HG02759 (cell line): Measurements from ENCODE around the gene CMTR1.
A peak's percentile ranks its signal among the peaks of the same experiment; 100 is the strongest.

Source experiments
- ATAC-seq: cut with Tn5 transposase; IDR thresholded peaks from one replicate; pipeline ENCODE4 v1.9.1; 2021; ENCODE audit warnings: mild to moderate bottlenecking, moderate library complexity; ENCODE audit not compliant: unreplicated experiment

Gene CMTR1

DNA sequence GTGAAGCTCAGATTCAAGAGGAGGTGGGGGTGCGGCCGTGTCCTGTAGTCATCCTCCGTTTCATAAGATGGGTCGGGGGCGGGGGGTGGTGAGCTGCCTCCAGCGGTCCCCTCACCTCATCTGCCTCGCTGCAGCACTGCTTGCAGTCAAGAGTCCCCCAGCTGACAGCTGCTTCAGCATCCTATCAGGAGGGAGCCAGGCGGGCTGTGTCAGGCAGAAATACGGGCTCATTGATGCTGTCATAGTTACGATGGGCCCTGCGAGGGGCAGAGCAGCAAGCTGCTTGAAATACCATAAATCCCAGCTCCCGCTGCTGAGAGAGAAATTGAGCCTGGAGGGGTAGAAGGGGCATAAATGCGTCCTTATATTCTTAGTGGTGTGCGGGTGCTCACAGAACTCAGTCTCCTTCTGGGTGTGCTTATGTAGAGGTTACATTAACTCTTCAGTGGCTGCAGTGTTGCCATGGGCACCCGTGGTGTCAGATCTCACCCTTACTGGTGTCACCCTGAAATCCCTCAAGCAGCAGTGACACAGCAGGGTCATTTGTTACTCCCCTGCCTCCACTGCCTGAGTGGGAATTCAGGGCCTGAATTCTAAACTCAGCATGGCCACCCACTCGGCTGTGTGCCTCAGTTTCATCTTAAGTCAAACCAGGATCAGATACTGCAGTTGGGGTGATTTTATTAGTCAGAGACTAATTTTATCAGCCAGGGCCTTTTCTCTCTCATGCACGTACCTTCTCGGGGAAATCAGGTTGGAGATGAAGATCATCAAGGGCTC, 44.8 kb downstream of the CMTR1 start:
- no peak for ATAC-seq

DNA sequence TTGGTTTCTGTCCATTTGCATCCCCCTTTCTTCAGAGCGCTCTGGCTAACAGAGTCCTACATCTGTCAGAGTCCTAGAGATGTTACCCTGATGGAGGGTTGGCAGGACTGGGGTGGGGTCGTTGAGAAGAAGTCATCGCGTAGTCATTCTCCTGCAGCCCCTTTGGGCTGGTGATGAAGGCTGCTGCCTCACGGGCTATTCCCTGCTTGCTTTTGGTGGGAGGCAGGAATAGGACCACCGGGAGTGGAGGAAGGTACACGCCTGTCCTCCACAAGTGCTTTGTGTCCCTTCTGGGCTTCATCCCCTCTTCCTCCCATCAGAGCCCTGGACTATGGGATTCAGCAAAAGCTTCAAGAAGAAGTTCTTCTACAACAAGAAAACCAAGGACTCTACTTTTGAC, 45.8 kb downstream of the CMTR1 start:
- no peak for ATAC-seq

DNA sequence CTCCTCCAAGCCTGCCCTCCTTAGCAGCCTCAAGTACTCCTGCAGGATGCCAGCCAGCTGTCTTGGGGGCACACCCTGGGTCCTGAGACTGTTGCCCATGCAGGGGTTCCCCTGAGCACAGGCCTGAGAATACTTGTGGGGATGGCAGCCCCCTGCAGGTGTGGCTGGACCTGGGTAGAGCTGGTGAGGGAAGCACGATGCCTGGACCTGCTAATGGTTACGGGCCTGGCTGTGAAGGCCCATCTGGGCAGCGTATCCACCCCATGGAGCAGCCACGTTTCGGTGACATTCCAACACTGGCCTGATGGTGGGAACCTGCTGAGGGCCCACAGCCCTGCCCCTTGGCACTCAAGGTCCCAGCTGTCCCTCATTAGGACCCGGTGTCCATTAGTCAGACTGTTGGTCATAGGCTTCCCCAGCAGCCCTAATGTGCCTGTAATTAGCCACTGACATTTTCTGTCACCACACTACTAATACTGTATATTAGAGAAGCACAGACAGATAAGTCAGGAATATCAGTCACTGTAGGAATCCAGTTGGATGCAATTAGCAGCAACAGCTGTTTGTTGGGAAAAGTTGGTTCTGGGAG, 46.3 kb downstream of the CMTR1 start:
- ATAC-seq = no peak

DNA sequence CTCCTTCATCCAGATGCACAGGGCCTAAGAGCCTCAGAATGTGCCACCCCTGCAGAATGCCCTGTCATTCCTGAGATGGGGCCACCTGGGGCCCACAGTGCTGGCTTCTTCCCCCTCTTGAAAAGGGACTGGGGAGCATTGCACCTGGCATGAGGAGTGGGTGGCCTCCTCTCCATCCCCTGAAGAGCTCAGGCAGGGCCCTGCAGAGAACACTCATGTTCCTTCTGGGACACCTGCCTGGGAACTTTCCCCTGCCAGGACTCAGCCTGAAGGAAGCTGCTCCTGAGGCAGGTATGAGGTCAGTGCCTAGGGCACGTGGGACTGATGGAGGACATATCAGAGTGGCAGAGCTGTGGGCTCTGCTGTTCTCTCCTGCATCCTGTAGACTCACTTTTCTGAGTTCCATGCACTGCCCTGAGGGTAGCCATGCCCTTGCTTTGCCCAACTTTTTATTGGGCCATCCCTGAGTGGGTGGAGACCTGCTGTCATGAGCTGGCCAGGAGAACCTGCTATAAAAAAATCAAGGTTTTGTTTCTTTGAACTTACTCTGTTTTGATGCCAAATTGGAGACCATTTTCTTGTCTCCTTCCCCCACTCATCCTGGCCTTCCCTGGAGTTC, 47.2 kb downstream of the CMTR1 start:
- no peak for ATAC-seq

DNA sequence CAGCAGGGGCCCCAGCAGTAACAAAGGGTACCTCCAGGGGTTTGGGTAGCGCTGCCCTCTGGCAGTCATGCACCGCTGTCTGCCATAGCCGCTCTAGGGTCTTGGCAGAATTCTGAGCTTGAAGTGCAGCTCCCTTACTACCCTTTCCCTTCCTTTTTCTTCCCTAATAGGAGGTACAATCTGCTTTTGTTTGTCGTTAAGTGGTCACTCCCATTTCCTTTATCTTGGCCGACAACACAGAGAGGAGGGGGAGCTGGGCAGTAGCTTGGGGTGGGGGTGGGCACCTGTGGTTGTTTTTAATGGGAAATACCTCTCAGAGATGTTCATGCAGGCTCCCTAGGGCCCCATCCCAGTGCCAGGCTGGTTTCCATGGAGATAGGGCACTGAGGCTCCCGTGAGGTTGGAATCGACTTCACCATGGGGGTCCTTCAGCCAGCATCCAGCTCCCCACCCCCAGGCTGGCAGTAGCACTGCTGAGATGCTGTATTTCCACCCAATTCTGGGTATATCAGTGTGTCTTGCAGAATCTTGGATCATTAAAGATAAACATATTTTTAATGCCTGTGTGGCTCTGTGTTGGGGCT, 48.0 kb downstream of the CMTR1 start:
- ATAC-seq = no peak

DNA sequence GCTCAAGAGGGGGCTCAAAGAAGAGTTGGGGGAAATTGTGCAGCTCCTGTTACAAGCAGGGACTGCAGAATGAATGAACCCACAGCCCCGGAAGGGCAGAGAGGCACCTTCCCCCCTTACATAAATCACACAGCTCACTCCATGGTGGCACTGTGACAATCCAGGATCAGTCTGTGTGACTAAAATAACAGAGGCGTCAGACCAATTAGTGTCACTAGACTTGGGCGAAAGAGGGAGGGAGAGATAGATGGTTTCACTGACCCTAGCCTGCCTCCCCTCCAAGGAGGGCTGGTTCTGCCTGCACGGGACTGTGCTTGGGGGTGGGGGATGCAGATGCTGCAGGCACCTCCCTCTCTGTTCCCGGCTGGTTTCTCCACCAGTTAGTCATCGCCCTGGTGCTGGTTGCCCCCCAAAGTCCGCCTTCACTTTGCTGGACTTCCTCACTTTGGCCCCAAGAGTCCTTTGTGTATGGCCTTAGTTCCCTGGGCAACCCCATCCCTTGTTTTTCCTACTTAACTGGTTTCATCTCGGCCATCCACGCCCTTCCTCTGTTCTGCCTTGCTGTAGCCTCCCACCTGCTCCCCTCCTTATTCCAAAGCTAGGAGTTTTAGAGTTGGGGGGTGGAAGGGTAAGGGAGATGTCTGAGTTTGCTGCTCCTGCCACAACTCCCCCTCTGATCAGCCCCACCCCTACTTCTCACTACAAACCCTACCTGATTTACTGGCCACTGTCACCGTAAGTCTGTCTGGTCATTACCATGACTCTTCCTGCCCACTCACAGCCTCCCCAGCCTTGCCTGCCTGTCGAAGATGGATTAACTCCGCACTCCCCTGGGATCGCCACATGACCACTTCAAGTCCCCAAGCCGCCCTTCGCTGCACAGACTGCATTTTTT, 48.9 kb downstream of the CMTR1 start:
- no peak for ATAC-seq

DNA sequence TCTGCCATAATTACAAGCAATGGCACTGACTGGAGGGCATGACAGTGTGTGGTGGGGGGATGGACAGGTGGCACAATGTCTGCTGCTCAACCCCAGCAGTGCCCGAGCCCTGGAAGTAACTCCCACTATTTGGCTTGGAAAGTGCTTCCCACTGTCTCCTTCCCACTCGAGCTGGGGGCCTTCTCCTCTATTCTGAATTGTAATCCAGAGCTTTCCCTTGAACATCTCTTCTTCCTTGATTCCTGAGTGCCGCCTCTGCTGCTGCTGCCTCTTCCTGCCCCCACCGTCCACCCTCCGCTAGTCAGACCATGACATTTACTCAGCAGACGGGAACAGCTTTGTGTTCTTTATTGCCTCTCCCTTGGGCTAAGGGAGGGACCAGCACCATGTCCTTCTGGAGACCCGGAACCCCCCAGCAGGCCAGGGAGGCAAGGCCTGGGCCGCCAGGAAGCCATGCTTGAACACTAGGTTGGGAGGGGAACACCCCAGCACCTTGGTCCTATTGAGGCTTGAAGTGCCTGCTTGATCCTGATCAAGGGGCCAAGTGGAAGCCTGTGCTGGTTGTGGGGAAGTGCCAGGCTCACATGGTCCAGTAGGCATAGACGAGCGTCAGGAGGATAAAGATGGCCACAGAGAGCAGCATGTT, 49.7 kb downstream of the CMTR1 start:
- ATAC-seq = no peak

DNA sequence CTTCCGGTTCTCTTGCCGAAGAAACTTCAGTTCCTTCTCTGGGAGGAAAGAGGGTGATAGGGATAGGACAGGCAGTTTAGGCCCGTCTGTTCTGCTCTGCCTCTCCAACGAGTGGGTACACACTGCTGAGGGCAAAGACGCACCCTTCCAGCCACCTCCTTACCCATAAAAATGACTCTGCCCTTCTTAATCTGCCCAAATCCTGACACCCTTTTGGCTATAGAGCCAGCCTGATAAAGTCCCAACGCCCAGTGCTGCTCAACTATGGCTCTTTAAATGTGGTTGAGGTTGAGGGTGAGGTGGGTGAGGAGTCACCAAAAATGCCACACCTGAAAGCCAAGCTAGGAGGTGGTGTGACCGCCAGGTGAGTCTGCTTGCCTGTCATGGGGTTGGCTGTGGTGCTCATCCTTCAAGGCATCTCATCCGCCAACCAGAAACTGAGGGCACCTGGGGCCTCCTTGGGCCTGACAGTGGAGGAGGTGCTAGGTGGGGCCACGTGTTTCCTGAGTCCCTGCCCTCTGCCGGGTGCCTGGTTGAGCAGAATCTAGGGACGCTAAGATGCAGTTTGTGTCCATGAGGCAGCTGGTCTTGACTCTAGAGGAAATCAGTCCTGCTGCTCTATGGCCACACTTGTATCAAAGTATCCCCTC, 50.4 kb downstream of the CMTR1 start:
- ATAC-seq = no peak

DNA sequence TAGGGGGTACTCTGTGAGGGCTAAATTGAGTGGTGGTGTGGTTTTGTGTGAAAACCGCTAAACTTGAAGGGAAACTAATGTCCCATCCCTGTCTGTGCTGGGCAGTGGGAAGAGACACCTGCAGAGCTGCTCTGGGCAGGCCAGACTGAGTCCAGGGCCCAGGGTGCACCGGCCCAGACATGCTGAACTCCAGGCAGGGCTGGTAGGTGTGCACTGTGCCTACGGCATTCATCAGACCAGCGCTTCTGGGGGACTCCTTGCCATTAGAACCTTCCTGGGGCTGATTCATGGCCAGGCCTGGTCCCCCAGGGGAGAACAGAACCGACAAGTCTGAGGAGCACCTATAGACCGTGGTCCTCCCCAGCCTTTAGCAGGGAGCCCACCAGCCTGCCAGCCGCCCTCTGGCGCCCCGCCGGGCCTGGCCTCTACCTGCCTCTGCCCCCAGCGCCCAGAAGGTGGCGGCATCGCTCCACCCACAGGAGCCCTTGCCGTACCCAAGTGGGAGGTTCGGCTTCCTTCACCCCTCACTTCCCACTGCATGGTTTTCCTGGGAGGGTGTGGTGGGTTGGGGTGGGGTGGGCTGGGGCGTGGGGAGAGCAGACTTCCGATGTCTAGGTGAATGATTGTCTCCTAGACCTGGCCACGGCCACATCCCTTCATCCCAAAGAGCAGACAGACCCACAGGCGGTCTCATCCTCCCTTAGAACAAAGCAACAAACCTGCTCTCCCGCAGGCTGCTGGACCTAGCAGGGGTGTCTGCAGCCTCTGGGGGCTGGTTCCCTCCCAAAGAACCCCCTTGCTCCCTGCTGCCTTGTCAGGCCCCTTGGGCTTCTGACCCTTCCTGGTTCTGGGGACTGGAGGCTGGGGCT, 51.1 kb downstream of the CMTR1 start:
- ATAC-seq = peak; percentile 55

DNA sequence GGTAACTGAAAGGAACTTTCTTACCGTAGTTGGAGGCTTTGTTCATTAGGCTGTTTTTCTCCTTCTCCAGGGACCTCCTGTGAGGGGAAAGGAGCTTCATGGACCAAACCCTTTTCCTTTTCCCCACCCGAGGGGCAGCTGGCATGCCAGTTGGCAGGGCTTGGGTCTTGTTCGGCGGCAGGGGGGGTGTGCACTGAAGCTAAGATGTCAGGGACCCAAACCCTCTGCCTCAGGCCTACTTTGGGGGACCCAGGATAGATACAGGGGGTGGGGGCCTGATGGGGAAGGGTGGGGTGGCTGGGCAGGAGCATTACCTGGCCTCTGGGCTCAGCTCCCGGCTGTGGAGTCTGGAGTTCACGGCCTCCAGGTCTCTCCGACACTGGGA, 51.8 kb downstream of the CMTR1 start:
- no peak for ATAC-seq

DNA sequence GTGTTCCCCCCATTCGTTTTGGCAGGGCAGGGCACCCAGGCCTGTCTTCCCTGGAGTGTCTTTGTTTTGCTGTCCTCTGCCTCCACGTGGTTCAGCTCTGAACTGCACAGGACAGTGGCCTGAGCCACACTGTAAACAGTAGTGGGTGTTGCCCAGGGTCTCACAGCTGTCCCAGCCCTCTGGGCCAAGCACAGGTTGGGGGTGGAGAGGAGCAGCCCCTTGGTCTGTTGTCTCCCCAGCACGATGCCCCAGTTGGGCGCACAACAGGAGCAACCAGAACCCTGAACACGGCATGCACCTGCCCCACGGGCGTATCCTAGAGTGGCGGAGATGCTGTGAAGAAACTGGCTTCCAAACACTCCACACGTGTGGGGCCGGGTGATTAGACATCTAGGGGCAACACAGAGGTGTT, 52.3 kb downstream of the CMTR1 start:
- ATAC-seq = no peak

DNA sequence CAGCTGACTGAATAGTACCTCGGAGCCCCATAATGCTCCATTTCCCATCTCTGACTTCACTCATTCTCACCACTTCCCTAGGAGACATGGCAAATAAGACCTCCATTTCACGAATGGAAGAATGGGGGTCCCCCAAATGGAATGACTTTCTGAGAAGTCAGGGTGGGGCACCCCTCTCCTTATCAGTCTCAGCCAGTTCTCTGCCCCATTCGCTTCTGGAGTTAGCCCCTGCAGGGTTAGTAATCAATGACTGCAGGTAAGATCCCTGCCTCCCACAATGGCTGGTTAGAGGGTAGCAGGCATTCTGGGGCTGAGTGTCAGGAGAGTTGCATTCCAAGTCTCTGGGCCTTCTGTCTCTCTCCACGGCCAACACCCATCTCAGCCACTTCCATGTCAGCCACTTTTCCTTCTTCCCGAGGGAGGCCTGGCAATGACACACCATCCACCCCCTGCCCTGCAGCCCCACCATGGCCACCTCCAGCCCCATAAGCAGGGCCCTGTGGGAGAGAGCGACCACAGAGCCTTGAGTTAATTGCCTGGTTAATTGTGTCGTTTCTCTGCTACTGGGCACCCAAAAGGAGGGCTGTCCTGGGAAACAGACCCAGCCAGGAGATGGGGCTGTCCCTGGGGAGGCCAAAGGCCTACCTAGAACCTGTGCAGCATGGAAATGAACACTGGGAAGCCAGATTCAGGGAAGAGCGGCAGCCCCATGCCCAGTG, 53.3 kb downstream of the CMTR1 start:
- no peak for ATAC-seq

DNA sequence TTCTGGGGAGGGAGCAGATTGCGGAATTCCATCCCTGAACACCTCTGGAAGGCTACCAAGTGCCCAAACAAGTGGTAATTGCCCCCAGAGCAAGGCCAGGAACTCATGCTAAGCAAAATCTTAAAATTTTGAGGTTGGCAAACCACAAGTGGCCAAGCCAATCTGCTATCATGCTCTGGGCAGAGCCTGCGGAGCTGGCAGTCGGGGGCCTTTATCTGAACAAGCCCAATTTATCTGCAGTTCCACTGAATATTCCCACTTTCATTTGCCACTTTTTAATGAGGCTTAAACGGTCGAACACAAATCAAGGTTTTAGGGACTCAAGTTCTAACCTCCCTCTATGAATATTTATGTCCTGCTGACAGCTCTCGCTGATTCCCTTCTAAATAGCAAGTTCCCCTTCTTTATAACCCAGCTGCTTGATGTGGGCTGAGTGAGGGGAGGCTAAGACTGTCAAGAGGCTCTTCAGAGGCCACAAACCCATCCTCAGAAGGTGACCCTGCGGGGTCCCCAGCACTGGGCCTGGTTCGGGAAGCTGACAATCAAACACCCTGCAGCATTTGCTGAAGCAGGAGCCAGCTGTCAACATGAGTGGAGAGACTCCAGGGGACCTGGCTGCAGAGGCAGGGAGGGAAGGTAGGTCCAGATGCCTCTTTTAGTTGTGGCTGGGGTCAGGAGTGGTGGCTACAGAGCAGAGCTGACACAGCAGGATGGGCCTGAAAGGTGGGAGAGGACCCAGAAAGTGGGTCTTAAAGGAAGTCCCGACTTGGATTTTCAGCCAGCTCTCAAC, 54.8 kb downstream of the CMTR1 start:
- no peak for ATAC-seq

DNA sequence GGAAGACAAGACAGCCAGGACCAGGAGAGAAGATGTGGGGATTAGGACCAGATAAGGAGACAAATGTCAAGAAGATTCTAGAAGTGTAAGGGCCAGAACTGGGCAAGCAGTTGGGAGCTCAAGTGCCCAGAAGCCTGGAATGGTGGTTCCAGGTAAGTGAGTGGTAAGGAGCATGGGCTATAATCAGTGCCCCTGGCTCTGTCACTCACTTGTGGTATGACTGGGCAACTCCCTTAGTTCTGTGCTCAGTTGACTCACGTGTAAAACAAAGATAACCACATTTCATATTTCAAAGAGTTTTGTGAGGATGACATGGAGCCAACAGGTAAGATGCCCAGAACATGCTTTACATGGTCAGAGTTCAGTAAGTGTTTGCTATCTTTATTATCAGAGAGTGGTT, 55.5 kb downstream of the CMTR1 start:
- ATAC-seq = no peak

DNA sequence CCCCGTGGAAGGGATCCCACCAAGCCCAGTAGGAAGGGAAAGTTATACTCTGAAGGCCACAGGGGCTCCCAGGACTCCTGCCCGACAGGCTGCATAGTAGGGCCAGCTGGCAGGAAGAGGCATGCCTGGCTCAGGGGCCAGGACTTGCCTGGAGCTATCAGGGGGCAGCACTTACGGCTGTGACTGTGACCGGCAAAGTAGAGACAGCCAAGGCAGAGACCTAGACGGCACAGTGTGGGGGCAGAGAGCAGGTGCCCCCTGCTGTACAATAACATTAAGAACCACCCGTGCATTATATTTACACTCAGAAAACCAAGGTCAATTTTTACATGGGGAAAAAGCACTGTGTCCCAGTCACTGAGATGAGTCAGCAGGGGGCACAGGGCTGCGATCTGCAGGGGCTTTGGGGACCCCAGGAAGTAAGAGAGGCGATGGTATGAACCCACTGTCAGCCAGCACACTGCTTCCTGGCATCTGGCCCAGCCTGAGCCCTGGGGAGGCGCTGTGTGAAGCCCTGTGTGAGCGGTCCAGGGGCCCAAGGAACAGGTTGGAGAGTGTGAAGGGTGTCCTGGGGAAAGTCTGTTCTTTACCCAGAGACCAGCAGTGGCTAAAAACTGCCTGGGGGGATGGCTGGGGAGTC, 56.8 kb downstream of the CMTR1 start:
- no peak for ATAC-seq

DNA sequence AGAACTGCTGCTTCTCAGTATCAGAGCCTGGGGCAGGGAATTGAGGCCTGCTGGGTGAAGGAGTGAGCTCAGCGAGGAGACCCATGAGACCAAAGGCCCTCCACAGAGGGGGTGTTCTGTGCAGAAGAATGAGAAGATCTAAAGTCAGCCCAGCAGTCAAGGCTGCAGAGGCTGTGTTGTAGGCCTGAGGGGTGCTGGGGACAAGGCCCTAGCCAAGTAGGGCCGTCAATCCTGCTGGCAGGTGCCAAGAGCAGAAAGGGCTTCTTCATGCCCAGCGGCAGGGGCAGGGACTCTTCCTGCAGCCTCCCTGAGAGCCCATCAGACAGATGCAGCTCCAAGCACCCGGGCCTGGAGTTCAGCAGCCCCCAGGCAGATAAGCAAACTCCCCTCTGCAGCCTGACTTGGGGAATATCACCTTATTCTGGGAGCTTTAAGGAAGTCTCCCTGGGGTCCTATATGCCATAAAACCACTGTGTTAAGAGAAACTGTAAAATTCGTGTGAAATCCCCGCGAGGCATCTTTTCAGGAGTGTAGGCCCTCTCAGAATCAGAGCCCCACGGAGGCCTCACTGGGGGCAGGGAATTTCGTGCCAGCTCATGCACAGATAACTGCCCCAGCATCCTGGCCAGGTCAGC, 57.6 kb downstream of the CMTR1 start:
- ATAC-seq = no peak
